ENCODE measurements around the gene SPTBN1. TPM values are rescaled to one million over a fixed set of nuclear protein-coding genes. Genes with fewer than 3 reads are reported as not detected.
A peak's percentile ranks its signal among the peaks of the same experiment; 100 is the strongest.

Gene SPTBN1
- total and polyA plus RNA-seq, 2 of the 13 experiments (the other 11 are each of a cell fraction or from before 2014, with no cell fraction given): 123 to 299 TPM

- TF ChIP-seq, protein P1, sequence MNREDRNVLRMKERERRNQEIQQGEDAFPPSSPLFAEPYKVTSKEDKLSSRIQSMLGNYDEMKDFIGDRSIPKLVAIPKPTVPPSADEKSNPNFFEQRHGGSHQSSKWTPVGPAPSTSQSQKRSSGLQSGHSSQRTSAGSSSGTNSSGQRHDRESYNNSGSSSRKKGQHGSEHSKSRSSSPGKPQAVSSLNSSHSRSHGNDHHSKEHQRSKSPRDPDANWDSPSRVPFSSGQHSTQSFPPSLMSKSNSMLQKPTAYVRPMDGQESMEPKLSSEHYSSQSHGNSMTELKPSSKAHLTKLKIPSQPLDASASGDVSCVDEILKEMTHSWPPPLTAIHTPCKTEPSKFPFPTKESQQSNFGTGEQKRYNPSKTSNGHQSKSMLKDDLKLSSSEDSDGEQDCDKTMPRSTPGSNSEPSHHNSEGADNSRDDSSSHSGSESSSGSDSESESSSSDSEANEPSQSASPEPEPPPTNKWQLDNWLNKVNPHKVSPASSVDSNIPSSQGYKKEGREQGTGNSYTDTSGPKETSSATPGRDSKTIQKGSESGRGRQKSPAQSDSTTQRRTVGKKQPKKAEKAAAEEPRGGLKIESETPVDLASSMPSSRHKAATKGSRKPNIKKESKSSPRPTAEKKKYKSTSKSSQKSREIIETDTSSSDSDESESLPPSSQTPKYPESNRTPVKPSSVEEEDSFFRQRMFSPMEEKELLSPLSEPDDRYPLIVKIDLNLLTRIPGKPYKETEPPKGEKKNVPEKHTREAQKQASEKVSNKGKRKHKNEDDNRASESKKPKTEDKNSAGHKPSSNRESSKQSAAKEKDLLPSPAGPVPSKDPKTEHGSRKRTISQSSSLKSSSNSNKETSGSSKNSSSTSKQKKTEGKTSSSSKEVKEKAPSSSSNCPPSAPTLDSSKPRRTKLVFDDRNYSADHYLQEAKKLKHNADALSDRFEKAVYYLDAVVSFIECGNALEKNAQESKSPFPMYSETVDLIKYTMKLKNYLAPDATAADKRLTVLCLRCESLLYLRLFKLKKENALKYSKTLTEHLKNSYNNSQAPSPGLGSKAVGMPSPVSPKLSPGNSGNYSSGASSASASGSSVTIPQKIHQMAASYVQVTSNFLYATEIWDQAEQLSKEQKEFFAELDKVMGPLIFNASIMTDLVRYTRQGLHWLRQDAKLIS (CRISPR knock-in tag; IDR thresholded peaks at IDR 0.05): no peak
- TF ChIP-seq, protein P2, sequence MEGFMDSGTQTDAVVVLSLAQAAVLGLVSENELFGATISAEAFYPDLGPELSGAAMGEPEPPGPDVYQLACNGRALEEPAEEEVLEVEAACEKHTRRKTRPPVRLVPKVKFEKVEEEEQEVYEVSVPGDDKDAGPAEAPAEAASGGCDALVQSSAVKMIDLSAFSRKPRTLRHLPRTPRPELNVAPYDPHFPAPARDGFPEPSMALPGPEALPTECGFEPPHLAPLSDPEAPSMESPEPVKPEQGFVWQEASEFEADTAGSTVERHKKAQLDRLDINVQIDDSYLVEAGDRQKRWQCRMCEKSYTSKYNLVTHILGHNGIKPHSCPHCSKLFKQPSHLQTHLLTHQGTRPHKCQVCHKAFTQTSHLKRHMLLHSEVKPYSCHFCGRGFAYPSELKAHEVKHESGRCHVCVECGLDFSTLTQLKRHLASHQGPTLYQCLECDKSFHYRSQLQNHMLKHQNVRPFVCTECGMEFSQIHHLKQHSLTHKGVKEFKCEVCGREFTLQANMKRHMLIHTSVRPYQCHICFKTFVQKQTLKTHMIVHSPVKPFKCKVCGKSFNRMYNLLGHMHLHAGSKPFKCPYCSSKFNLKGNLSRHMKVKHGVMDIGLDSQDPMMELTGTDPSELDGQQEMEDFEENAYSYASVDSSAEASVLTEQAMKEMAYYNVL (CRISPR knock-in tag; IDR thresholded peaks at IDR 0.05; ENCODE audit: borderline replicate concordance): no peak
- no peak for TF ChIP-seq ZNF33A (CRISPR knock-in tag; IDR thresholded peaks at IDR 0.05; ENCODE audit: borderline replicate concordance)
Measured at GRCh38 chr2:54631755-54632154, 175.6 kb downstream of the SPTBN1 start (continued).

GRCh38 chr2:54632733-54633692, 176.9 kb downstream of the SPTBN1 start:
- Histone ChIP-seq H3K27me3 (ENCODE audit: control insufficient read depth in 1 of 2, insufficient read depth in 2 of 2, low read length in 2 of 2) (no peaks in the 10 kb centered on the region), H3K9me3 (ENCODE audit: low read length) (no peaks in the 10 kb centered on the region), H3K4me1 (ENCODE audit: insufficient read depth, low read length) (peaks cover 32% of the 10 kb centered on the region), H3K27ac (ENCODE audit: extremely low read length, insufficient read depth, low read length) (no peak overlapping the region), H3K36me3 (replicated peaks in 1 of 2; ENCODE audit: control insufficient read depth in 1 of 2, insufficient read depth in 2 of 2, low read length in 2 of 2) (peaks cover 77 to 97% of the 10 kb centered on the region in 2 experiments), H3K4me3 (replicated peaks in 1 of 3; ENCODE audit: insufficient read depth in 1 of 3, low read depth in 2 of 3, low read length in 3 of 3) (no peak overlapping the region), H3K79me2 (ENCODE audit: insufficient read depth, low read length) (peaks cover 33% of the 10 kb centered on the region), H3K9ac (ENCODE audit: insufficient read depth, low read depth, low read length) (no peak overlapping the region), H4K20me1 (ENCODE audit: insufficient read depth, low read length) (peaks cover 36% of the 10 kb centered on the region), H2AFZ (ENCODE audit: low read length) (no peak overlapping the region), H3K4me2 (ENCODE audit: low read depth, low read length) (no peak overlapping the region)
- in situ Hi-C loops (cut with HindIII; ENCODE audit: extremely low pct_ligation_motif_present, low pct_unique_long_range_greater_than_20kb) (no loop called here), intact Hi-C loops (cut with micrococcal nuclease; ENCODE audit: unreplicated experiment) (loop anchor here (5.0 kb wide), 1 partner anchor 76 kb away; no protein-coding TSS in a partner anchor)
- ATAC-seq (no peak), DNase-seq (ENCODE audit: low spot score) (no peak), FAIRE-seq (no peak)
- WGBS (ENCODE audit: low lambda C conversion rate): 95% methylated on average over 12 of the region's 12 CpGs
- POLR2A ChIA-PET: no interaction called here
- BruUV-seq (replicated peaks): TSS peak; percentile 1
- CTCF ChIA-PET (ENCODE audit: low intra/inter-chr PET ratio, low total read pairs): no interaction called here
- TF ChIP-seq, protein P3, sequence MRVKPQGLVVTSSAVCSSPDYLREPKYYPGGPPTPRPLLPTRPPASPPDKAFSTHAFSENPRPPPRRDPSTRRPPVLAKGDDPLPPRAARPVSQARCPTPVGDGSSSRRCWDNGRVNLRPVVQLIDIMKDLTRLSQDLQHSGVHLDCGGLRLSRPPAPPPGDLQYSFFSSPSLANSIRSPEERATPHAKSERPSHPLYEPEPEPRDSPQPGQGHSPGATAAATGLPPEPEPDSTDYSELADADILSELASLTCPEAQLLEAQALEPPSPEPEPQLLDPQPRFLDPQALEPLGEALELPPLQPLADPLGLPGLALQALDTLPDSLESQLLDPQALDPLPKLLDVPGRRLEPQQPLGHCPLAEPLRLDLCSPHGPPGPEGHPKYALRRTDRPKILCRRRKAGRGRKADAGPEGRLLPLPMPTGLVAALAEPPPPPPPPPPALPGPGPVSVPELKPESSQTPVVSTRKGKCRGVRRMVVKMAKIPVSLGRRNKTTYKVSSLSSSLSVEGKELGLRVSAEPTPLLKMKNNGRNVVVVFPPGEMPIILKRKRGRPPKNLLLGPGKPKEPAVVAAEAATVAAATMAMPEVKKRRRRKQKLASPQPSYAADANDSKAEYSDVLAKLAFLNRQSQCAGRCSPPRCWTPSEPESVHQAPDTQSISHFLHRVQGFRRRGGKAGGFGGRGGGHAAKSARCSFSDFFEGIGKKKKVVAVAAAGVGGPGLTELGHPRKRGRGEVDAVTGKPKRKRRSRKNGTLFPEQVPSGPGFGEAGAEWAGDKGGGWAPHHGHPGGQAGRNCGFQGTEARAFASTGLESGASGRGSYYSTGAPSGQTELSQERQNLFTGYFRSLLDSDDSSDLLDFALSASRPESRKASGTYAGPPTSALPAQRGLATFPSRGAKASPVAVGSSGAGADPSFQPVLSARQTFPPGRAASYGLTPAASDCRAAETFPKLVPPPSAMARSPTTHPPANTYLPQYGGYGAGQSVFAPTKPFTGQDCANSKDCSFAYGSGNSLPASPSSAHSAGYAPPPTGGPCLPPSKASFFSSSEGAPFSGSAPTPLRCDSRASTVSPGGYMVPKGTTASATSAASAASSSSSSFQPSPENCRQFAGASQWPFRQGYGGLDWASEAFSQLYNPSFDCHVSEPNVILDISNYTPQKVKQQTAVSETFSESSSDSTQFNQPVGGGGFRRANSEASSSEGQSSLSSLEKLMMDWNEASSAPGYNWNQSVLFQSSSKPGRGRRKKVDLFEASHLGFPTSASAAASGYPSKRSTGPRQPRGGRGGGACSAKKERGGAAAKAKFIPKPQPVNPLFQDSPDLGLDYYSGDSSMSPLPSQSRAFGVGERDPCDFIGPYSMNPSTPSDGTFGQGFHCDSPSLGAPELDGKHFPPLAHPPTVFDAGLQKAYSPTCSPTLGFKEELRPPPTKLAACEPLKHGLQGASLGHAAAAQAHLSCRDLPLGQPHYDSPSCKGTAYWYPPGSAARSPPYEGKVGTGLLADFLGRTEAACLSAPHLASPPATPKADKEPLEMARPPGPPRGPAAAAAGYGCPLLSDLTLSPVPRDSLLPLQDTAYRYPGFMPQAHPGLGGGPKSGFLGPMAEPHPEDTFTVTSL (CRISPR knock-in tag; IDR thresholded peaks at IDR 0.05; ENCODE audit: borderline replicate concordance): no peak
- TF ChIP-seq AGO2 (optimal IDR thresholded peaks at IDR 0.05; ENCODE audit: low read depth, low read length) (peak; percentile 54), RBM22 (optimal IDR thresholded peaks at IDR 0.05; ENCODE audit: low read length) (peak; percentile 51), DNMT3B (CRISPR knock-in tag; conservative IDR thresholded peaks at IDR 0.05) (no peak)
